Neural cell (in vitro differentiated cells): ENCODE measurements around the gene FBXO45. TPM values are rescaled to one million over a fixed set of nuclear protein-coding genes. Genes with fewer than 3 reads are reported as not detected.

Experiments used
- H2AFZ ChIP-seq: fragments of 200-600, 300-800 bp; sonication (generic), shearing (Covaris generic); 2 replicates; pipeline ENCODE4 v1.6.0; 2014; ENCODE audit warnings: low read depth, mild to moderate bottlenecking, antibody characterized with exemption, low read length, moderate library complexity
- H3F3A ChIP-seq: fragments of 200-600 bp; shearing (Covaris generic); 2 replicates; pipeline ENCODE4 v1.6.1; 2016; ENCODE audit warnings: mild to moderate bottlenecking, moderate library complexity, mixed read lengths, antibody characterized with exemption, low read length; ENCODE audit not compliant: insufficient read depth, poor library complexity, severe bottlenecking
- H3K27ac ChIP-seq: fragments of 200-600, 300-800 bp; sonication (generic), shearing (Covaris generic); 2 replicates; pipeline ENCODE4 v1.5.1; 2014; ENCODE audit warnings: mild to moderate bottlenecking, low read length, moderate library complexity
- H3K27me3 ChIP-seq: fragments of 300-800, 200-600 bp; sonication (generic), shearing (Covaris generic); 2 replicates; pipeline ENCODE4 v1.6.0; 2014; ENCODE audit warnings: mild to moderate bottlenecking, low read depth, low read length, moderate library complexity; ENCODE audit not compliant: insufficient read depth
- H3K36me3 ChIP-seq: fragments of 300-800, 200-600 bp; sonication (generic), shearing (Covaris generic); 2 replicates; pipeline ENCODE4 v1.5.1; 2014; ENCODE audit warnings: mild to moderate bottlenecking, antibody characterized with exemption, low read length, moderate library complexity; ENCODE audit not compliant: insufficient read depth
- H3K4me2 ChIP-seq: fragments of 300-800, 200-600 bp; sonication (generic), shearing (Covaris generic); 2 replicates; pipeline ENCODE4 v1.6.0; 2014; ENCODE audit warnings: mild to moderate bottlenecking, low read length
- H3K4me3 ChIP-seq: fragments of 300-800, 200-600 bp; sonication (generic), shearing (Covaris generic); 2 replicates; pipeline ENCODE4 v1.5.1; 2014; ENCODE audit warnings: mild to moderate bottlenecking, low read length, moderate library complexity
- H3K79me2 ChIP-seq: fragments of 200-600 bp; shearing (Covaris generic); replicated peaks from 2 replicates; pipeline ENCODE4 v1.6.0; 2014; ENCODE audit warnings: mild to moderate bottlenecking, low read length, moderate library complexity; ENCODE audit not compliant: insufficient read depth
- H3K9ac ChIP-seq: fragments of 300-800, 200-600 bp; sonication (generic), shearing (Covaris generic); 2 replicates; pipeline ENCODE4 v1.6.1; 2016; ENCODE audit warnings: mild to moderate bottlenecking, low read length, mixed read lengths
- H3K9me2 ChIP-seq: fragments of 200-600 bp; shearing (Covaris generic); 2 replicates; pipeline ENCODE4 v1.6.1; 2016; ENCODE audit warnings: mild to moderate bottlenecking, low read length, mixed read lengths; ENCODE audit not compliant: insufficient read depth
- H3K9me3 ChIP-seq: fragments of 200-600, 300-800 bp; sonication (generic), shearing (Covaris generic); 2 replicates; pipeline ENCODE4 v1.6.1; 2016; ENCODE audit warnings: mild to moderate bottlenecking, mixed run types, low read length, moderate library complexity, mixed read lengths
- H4K20me1 ChIP-seq: fragments of 200-600 bp; shearing (Covaris generic); 2 replicates; pipeline ENCODE4 v1.6.1; 2016; ENCODE audit warnings: mild to moderate bottlenecking, mixed run types; ENCODE audit not compliant: insufficient read depth
- EP300 ChIP-seq: fragments of 450-650 bp; conservative IDR thresholded peaks from 2 replicates; pipeline ENCODE4 v1.6.1; 2014; ENCODE audit warnings: antibody characterized with exemption, mild to moderate bottlenecking, moderate library complexity; ENCODE audit not compliant: poor library complexity, severe bottlenecking
- EZH2 ChIP-seq: fragments of 200-600, 300-800 bp; shearing (Covaris generic), sonication (generic); IDR thresholded peaks from 2 replicates; pipeline ENCODE4 v1.6.1; 2014; ENCODE audit warnings: antibody characterized with exemption, low read length, borderline replicate concordance, mild to moderate bottlenecking; ENCODE audit not compliant: insufficient read depth, poor library complexity, severe bottlenecking
- MXI1 ChIP-seq: fragments of 450-650 bp; conservative IDR thresholded peaks from 2 replicates; pipeline ENCODE4 v1.6.1; 2014; ENCODE audit warnings: antibody characterized with exemption, mild to moderate bottlenecking; ENCODE audit not compliant: poor library complexity, severe bottlenecking
- POLR2AphosphoS5 ChIP-seq: IDR thresholded peaks from 2 replicates; pipeline ENCODE4 v1.6.1; 2012
- RAD21 ChIP-seq: fragments of 450-650 bp; conservative IDR thresholded peaks from 2 replicates; pipeline ENCODE4 v1.6.1; 2014; ENCODE audit warnings: antibody characterized with exemption, mild to moderate bottlenecking, moderate library complexity
- SMC3 ChIP-seq: fragments of 450-650 bp; conservative IDR thresholded peaks from 2 replicates; pipeline ENCODE4 v1.6.1; 2014; ENCODE audit warnings: antibody characterized with exemption, mild to moderate bottlenecking, moderate library complexity; ENCODE audit not compliant: poor library complexity
- TAF1 ChIP-seq: IDR thresholded peaks from 2 replicates; pipeline ENCODE4 v1.6.1; 2012; ENCODE audit warnings: low read depth
- polyA plus RNA-seq: library from polyadenylated mRNA; depleted of rRNA; stranded (reverse); fragments of >200 nt; gene quantifications from 2 replicates; pipeline ENCODE4 v1.2.3, GENCODE V29; 2014
- TF ChIP-seq, protein P1 (sequence below): IDR thresholded peaks from 2 replicates; pipeline ENCODE4 v1.6.1; 2012; ENCODE audit warnings: borderline replicate concordance
- TF ChIP-seq, protein P2 (sequence below): fragments of 450-650 bp; IDR thresholded peaks from 2 replicates; pipeline ENCODE4 v1.5.1; 2014; ENCODE audit warnings: antibody characterized with exemption, mild to moderate bottlenecking, moderate library complexity; ENCODE audit not compliant: poor library complexity, severe bottlenecking

Gene FBXO45
- polyA plus RNA-seq, 1 donor from 2014 or later: 35.3 TPM

DNA sequence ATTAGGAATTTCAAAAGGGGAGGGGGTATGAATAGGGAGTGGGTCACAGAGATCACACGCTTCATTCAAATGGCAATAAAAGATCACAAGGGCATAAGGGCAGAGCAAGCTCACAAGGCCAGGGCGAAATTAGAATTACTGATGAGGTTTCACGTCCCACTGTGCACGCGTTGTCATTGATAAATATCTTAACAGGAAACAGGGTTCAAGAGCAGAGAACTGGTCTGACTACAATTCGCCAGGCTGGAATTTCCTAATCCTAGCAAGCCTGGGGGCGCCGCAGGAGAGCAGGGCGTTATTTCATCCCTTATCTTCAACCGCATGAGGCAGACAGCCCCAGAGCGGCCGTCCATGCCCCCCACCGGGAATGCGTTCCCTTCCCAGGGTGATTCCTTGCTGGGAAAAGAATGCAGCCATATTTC is 35.2 kb upstream of the FBXO45 start:
- no peak overlapping the region for H3K4me2 ChIP-seq
- H3K4me3 ChIP-seq: no peak overlapping the region
- H4K20me1 ChIP-seq: no peaks in the 10 kb centered on the region
- H3K9ac ChIP-seq: no peak overlapping the region
- no peaks in the 10 kb centered on the region for H3K9me3 ChIP-seq
- no peaks in the 10 kb centered on the region for H3K36me3 ChIP-seq
- no peaks in the 10 kb centered on the region for H3K27me3 ChIP-seq
- no peak overlapping the region for H3K27ac ChIP-seq
- H3F3A ChIP-seq: no peaks in the 10 kb centered on the region
- H3K9me2 ChIP-seq: no peaks in the 10 kb centered on the region
- no peak overlapping the region for H2AFZ ChIP-seq
- TF ChIP-seq SMC3 (no peak), POLR2AphosphoS5 (no peak), EP300 (no peak), TAF1 (no peak), MXI1 (no peak), RAD21 (no peak), EZH2 (no peak)
- TF ChIP-seq, protein P1, sequence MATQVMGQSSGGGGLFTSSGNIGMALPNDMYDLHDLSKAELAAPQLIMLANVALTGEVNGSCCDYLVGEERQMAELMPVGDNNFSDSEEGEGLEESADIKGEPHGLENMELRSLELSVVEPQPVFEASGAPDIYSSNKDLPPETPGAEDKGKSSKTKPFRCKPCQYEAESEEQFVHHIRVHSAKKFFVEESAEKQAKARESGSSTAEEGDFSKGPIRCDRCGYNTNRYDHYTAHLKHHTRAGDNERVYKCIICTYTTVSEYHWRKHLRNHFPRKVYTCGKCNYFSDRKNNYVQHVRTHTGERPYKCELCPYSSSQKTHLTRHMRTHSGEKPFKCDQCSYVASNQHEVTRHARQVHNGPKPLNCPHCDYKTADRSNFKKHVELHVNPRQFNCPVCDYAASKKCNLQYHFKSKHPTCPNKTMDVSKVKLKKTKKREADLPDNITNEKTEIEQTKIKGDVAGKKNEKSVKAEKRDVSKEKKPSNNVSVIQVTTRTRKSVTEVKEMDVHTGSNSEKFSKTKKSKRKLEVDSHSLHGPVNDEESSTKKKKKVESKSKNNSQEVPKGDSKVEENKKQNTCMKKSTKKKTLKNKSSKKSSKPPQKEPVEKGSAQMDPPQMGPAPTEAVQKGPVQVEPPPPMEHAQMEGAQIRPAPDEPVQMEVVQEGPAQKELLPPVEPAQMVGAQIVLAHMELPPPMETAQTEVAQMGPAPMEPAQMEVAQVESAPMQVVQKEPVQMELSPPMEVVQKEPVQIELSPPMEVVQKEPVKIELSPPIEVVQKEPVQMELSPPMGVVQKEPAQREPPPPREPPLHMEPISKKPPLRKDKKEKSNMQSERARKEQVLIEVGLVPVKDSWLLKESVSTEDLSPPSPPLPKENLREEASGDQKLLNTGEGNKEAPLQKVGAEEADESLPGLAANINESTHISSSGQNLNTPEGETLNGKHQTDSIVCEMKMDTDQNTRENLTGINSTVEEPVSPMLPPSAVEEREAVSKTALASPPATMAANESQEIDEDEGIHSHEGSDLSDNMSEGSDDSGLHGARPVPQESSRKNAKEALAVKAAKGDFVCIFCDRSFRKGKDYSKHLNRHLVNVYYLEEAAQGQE: no peak
- TF ChIP-seq, protein P2, sequence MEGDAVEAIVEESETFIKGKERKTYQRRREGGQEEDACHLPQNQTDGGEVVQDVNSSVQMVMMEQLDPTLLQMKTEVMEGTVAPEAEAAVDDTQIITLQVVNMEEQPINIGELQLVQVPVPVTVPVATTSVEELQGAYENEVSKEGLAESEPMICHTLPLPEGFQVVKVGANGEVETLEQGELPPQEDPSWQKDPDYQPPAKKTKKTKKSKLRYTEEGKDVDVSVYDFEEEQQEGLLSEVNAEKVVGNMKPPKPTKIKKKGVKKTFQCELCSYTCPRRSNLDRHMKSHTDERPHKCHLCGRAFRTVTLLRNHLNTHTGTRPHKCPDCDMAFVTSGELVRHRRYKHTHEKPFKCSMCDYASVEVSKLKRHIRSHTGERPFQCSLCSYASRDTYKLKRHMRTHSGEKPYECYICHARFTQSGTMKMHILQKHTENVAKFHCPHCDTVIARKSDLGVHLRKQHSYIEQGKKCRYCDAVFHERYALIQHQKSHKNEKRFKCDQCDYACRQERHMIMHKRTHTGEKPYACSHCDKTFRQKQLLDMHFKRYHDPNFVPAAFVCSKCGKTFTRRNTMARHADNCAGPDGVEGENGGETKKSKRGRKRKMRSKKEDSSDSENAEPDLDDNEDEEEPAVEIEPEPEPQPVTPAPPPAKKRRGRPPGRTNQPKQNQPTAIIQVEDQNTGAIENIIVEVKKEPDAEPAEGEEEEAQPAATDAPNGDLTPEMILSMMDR: no peak
- H3K79me2 ChIP-seq: no peaks in the 10 kb centered on the region

DNA sequence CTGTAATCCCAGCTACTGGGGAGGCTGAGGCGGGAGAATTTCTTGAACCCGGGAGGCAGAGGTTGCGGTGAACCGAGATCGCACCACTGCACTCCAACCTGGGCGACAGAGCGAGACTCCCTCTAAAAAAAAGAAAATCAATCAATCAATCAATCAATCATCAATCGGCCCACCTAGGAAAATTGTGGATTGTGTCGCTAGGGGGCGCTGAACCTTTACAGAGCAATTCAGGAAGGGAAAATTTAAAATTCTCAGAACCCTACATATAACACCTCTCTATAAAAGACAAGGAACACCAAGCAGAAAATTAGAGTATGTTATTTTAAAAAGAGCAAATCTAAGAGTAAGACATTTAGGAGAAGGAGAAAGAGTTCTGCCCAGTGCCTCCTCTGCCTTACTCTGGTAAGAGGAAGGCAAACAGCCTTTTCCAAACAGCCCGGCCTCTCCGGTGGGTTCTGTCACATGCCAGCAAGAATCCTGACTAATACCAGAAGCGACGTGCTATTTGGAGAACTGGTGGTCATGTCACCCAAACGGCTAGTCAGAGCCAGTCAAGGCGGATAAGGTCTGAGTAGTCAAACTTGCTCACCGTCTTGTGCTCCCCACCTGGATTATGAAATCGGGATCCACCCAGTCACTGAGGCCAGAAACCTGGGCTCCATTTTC is 31.0 kb upstream of the FBXO45 start:
- no peaks in the 10 kb centered on the region for H3K9me3 ChIP-seq
- H3K36me3 ChIP-seq: no peaks in the 10 kb centered on the region
- no peaks in the 10 kb centered on the region for H3F3A ChIP-seq
- H3K9ac ChIP-seq: no peak overlapping the region
- H3K9me2 ChIP-seq: no peaks in the 10 kb centered on the region
- no peaks in the 10 kb centered on the region for H4K20me1 ChIP-seq
- no peaks in the 10 kb centered on the region for H3K27me3 ChIP-seq
- no peak overlapping the region for H3K4me3 ChIP-seq
- no peak overlapping the region for H3K27ac ChIP-seq
- H3K4me2 ChIP-seq: no peak overlapping the region
- no peaks in the 10 kb centered on the region for H3K79me2 ChIP-seq
- TF ChIP-seq MXI1 (no peak), RAD21 (peak; percentile 68), EP300 (peak; percentile 43), SMC3 (peak; percentile 61)
- TF ChIP-seq, protein P2: peak; percentile 70
- TF ChIP-seq, protein P1: no peak
- no peak overlapping the region for H2AFZ ChIP-seq
